Suprapubic skin (tissue), 3 donors: ENCODE measurements around the gene MREG.
"Not testable (repeated sequence)": the region's sequence is repeated elsewhere in the genome, so short reads cannot be mapped to it uniquely, and the experiment has no call there.

Experiments used
- POLR2A ChIP-seq, 2 donors: fragments of 450-650 bp; IDR thresholded peaks; one replicate each; pipeline ENCODE4 v1.6.1; 2017; ENCODE audit warnings: antibody characterized with exemption in 2 of 2, mild to moderate bottlenecking in 2 of 2, moderate library complexity in 2 of 2
- TF ChIP-seq, protein P1 (sequence below), 2 donors: fragments of 200-600 bp in 1 of 2; fragments of 450-650 bp in 1 of 2; sonication (generic) in 1 of 2; IDR thresholded peaks; one replicate each; pipeline ENCODE4 v1.5.1; 2016 to 2019; ENCODE audit warnings: antibody characterized with exemption in 2 of 2, mild to moderate bottlenecking in 1 of 2, moderate library complexity in 1 of 2

DNA sequence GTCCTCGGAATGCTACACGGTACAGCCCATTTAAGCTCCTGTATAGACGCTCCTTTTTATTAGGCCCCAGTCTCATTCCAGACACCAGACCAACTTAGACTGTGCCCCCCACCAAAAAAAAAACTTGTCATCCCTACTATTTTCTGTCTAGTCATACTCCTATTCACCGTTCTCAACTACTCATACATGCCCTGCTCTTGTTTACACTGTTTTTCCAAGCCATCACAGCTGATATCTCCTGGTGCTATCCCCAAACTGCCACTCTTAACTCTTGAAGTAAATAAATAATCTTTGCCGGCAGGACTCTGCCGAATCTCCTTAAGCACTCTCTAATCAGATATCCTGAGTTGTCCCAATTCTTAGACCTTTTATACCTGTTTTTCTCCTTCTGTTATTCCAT lies 86.4 kb downstream of the MREG start:
- TF ChIP-seq, protein P1, sequence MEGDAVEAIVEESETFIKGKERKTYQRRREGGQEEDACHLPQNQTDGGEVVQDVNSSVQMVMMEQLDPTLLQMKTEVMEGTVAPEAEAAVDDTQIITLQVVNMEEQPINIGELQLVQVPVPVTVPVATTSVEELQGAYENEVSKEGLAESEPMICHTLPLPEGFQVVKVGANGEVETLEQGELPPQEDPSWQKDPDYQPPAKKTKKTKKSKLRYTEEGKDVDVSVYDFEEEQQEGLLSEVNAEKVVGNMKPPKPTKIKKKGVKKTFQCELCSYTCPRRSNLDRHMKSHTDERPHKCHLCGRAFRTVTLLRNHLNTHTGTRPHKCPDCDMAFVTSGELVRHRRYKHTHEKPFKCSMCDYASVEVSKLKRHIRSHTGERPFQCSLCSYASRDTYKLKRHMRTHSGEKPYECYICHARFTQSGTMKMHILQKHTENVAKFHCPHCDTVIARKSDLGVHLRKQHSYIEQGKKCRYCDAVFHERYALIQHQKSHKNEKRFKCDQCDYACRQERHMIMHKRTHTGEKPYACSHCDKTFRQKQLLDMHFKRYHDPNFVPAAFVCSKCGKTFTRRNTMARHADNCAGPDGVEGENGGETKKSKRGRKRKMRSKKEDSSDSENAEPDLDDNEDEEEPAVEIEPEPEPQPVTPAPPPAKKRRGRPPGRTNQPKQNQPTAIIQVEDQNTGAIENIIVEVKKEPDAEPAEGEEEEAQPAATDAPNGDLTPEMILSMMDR (IDR thresholded peaks at IDR 0.05): not testable (repeated sequence)
- not testable (repeated sequence) for TF ChIP-seq POLR2A (IDR thresholded peaks at IDR 0.05)
